Measurements from ENCODE around the gene SRPX.

The SRPX gene

GRCh38 chrX:38211891-38212635 lies 8.6 kb downstream of the SRPX start:
- DNase-seq (ENCODE audit: low read depth): no peak

- DNase-seq (ENCODE audit: low read depth): no peak
Observed at GRCh38 chrX:38206542-38206941, 14.1 kb downstream of the SRPX start.

GRCh38 chrX:38206036-38206435 lies 14.6 kb downstream of the SRPX start:
- no peak for DNase-seq (ENCODE audit: low read depth)

GRCh38 chrX:38205039-38205438 lies 15.6 kb downstream of the SRPX start:
- no peak for DNase-seq (ENCODE audit: low read depth)

- DNase-seq (ENCODE audit: low read depth): no peak
Observed at GRCh38 chrX:38192007-38192810, 28.5 kb downstream of the SRPX start.

GRCh38 chrX:38189431-38190250 lies 31.0 kb downstream of the SRPX start:
- DNase-seq (ENCODE audit: low read depth): no peak

- no peak for DNase-seq (ENCODE audit: low read depth)
Observed at GRCh38 chrX:38183596-38183995, 37.1 kb downstream of the SRPX start.

GRCh38 chrX:38181357-38181756 lies 39.3 kb downstream of the SRPX start:
- DNase-seq (ENCODE audit: low read depth): no peak

- no peak for DNase-seq (ENCODE audit: low read depth)
Observed at GRCh38 chrX:38178396-38178795, 42.3 kb downstream of the SRPX start.

- no peak for DNase-seq (ENCODE audit: low read depth)
Observed at GRCh38 chrX:38175139-38175538, 45.5 kb downstream of the SRPX start.

GRCh38 chrX:38172596-38172995 lies 48.1 kb downstream of the SRPX start:
- no peak for DNase-seq (ENCODE audit: low read depth)

GRCh38 chrX:38170556-38170955 lies 50.1 kb downstream of the SRPX start:
- no peak for DNase-seq (ENCODE audit: low read depth)

GRCh38 chrX:38166478-38167083 lies 54.1 kb downstream of the SRPX start:
- no peak for DNase-seq (ENCODE audit: low read depth)

GRCh38 chrX:38165023-38165422 lies 55.6 kb downstream of the SRPX start:
- no peak for DNase-seq (ENCODE audit: low read depth)

- DNase-seq (ENCODE audit: low read depth): no peak
Observed at GRCh38 chrX:38163193-38163592, 57.5 kb downstream of the SRPX start.

GRCh38 chrX:38156838-38157237 lies 63.8 kb downstream of the SRPX start:
- no peak for DNase-seq (ENCODE audit: low read depth)

- DNase-seq (ENCODE audit: low read depth): no peak
Observed at GRCh38 chrX:38154818-38155217, 65.9 kb downstream of the SRPX start.

- DNase-seq (ENCODE audit: low read depth): no peak
Observed at GRCh38 chrX:38154340-38154739, 66.3 kb downstream of the SRPX start.

GRCh38 chrX:38151441-38151840 lies 69.2 kb downstream of the SRPX start:
- no peak for DNase-seq (ENCODE audit: low read depth)

- no peak for DNase-seq (ENCODE audit: low read depth)
Observed at GRCh38 chrX:38150993-38151392, 69.7 kb downstream of the SRPX start.

- DNase-seq (ENCODE audit: low read depth): no peak
Observed at GRCh38 chrX:38149016-38149415, 71.7 kb downstream of the SRPX start.

GRCh38 chrX:38142610-38143009 lies 78.1 kb downstream of the SRPX start:
- DNase-seq (ENCODE audit: low read depth): no peak
